Smooth muscle cell (in vitro differentiated cells): Measurements from ENCODE around the gene PID1. TPM values are rescaled to one million over a fixed set of nuclear protein-coding genes. Genes with fewer than 3 reads are reported as not detected.

ENCODE experiments used
- DNase-seq: peaks from one replicate; lab custom pipeline; 2025; ENCODE audit not compliant: unreplicated experiment; lab: John Stamatoyannopoulos, UW
- H2AFZ ChIP-seq: fragments of 200-600 bp; sonication (generic); 2 replicates; pipeline ENCODE4 v1.6.0; 2016; ENCODE audit warnings: antibody characterized with exemption, low read depth, mild to moderate bottlenecking
- H3F3A ChIP-seq: fragments of 200-600 bp; sonication (generic); 2 replicates; pipeline ENCODE4 v1.6.0; 2017; ENCODE audit warnings: antibody characterized with exemption, low read depth
- H3K27ac ChIP-seq: fragments of 200-600 bp; sonication (generic); 2 replicates; pipeline ENCODE4 v1.5.1; 2016; ENCODE audit warnings: low read depth, mild to moderate bottlenecking
- H3K27me3 ChIP-seq: fragments of 200-600 bp; sonication (generic); 2 replicates; pipeline ENCODE4 v1.6.1; 2016; ENCODE audit warnings: low read depth, mild to moderate bottlenecking
- H3K36me3 ChIP-seq: fragments of 200-600 bp; sonication (generic); 2 replicates; pipeline ENCODE4 v1.5.1; 2016; ENCODE audit warnings: low read depth
- H3K4me1 ChIP-seq: fragments of 200-600 bp; sonication (generic); 2 replicates; pipeline ENCODE4 v1.5.1; 2016; ENCODE audit warnings: low read depth
- H3K4me2 ChIP-seq: fragments of 200-600 bp; sonication (generic); 2 replicates; pipeline ENCODE4 v1.6.0; 2016; ENCODE audit warnings: mild to moderate bottlenecking
- H3K4me3 ChIP-seq: fragments of 200-600 bp; sonication (generic); 2 replicates; pipeline ENCODE4 v1.5.1; 2016; ENCODE audit warnings: mild to moderate bottlenecking
- H3K79me2 ChIP-seq: fragments of 200-600 bp; sonication (generic); 2 replicates; pipeline ENCODE4 v1.6.0; 2016; ENCODE audit warnings: low read depth, mild to moderate bottlenecking
- H3K9ac ChIP-seq: fragments of 200-600 bp; sonication (generic); 2 replicates; pipeline ENCODE4 v1.6.0; 2016; ENCODE audit warnings: low read depth
- H3K9me3 ChIP-seq: fragments of 200-600 bp; sonication (generic); replicated peaks from 2 replicates; pipeline ENCODE4 v1.5.1; 2016; ENCODE audit warnings: low read depth
- H4K20me1 ChIP-seq: fragments of 200-600 bp; sonication (generic); 2 replicates; pipeline ENCODE4 v1.6.0; 2016; ENCODE audit warnings: low read depth
- WGBS: methylation state at CpG from one replicate; pipeline ENCODE4 v1.1.7; 2016; ENCODE audit warnings: low lambda C conversion rate; 5-methylcytosine and 5-hydroxymethylcytosine counted together
- polyA plus RNA-seq: library from polyadenylated mRNA; unstranded; fragments of >200 nt; fragmentation: Nextera tagmentation; extraction: Ambion mirVana; gene quantifications from 2 replicates; pipeline ENCODE4 v1.2.1, GENCODE V29; 2016
- total RNA-seq: library from RNA; depleted of rRNA; stranded (reverse); fragments of >200 nt; gene quantifications from 2 replicates; pipeline ENCODE4 v1.2.3, GENCODE V29; 2014
- TF ChIP-seq, protein P1 (sequence below): fragments of 200-600 bp; sonication (generic); IDR thresholded peaks from 2 replicates; pipeline ENCODE4 v1.5.1; 2017; ENCODE audit warnings: borderline replicate concordance, mild to moderate bottlenecking, antibody characterized with exemption; ENCODE audit not compliant: insufficient read depth, poor library complexity, severe bottlenecking

PID1 gene
- total and polyA plus RNA-seq, 2 experiments from 2014 or later: 18.1 to 45.3 TPM

- Histone ChIP-seq H3K4me1 (no peaks in the 10 kb centered on the region), H3K79me2 (peaks cover 48% of the 10 kb centered on the region), H2AFZ (no peak overlapping the region), H3K4me3 (no peak overlapping the region), H3K4me2 (no peak overlapping the region), H3K9ac (no peak overlapping the region), H3K27me3 (no peaks in the 10 kb centered on the region), H4K20me1 (peaks cover 44% of the 10 kb centered on the region), H3F3A (no peaks in the 10 kb centered on the region), H3K36me3 (peaks cover 9% of the 10 kb centered on the region), H3K9me3 (no peaks in the 10 kb centered on the region), H3K27ac (no peak overlapping the region)
- TF ChIP-seq, protein P1, sequence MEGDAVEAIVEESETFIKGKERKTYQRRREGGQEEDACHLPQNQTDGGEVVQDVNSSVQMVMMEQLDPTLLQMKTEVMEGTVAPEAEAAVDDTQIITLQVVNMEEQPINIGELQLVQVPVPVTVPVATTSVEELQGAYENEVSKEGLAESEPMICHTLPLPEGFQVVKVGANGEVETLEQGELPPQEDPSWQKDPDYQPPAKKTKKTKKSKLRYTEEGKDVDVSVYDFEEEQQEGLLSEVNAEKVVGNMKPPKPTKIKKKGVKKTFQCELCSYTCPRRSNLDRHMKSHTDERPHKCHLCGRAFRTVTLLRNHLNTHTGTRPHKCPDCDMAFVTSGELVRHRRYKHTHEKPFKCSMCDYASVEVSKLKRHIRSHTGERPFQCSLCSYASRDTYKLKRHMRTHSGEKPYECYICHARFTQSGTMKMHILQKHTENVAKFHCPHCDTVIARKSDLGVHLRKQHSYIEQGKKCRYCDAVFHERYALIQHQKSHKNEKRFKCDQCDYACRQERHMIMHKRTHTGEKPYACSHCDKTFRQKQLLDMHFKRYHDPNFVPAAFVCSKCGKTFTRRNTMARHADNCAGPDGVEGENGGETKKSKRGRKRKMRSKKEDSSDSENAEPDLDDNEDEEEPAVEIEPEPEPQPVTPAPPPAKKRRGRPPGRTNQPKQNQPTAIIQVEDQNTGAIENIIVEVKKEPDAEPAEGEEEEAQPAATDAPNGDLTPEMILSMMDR: no peak
- WGBS: 100% methylated on average over 1 of the region's 1 CpG
- no peak for DNase-seq
These were observed 48.0 kb downstream of the PID1 start for GRCh38 chr2:229223107-229223506.

DNA sequence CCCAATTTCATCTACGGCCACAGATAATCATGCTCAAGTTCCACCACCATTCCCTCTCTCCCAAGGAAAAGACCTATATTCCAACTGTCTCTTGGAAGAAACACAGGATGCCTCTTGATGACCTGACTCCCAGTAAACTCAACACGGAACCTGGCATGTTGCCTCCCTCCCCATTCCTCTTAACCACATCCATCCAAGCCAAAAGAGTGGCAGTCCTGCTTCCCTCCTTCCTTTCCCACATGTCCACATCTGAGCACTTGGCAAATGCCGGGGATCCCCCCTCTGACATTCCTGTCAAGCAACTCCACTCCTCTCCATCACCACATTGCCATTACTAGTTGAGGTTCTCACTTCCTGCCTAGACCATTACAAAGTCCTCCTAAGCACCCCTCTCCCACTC is 49.4 kb downstream of the PID1 start:
- no peaks in the 10 kb centered on the region for H3K4me1 ChIP-seq
- H3K27me3 ChIP-seq: no peaks in the 10 kb centered on the region
- H3K9me3 ChIP-seq: no peaks in the 10 kb centered on the region
- TF ChIP-seq, protein P1: no peak
- H2AFZ ChIP-seq: no peak overlapping the region
- H3K27ac ChIP-seq: no peak overlapping the region
- no peak overlapping the region for H3K4me3 ChIP-seq
- peaks cover 5% of the 10 kb centered on the region for H3K36me3 ChIP-seq
- peaks cover 43% of the 10 kb centered on the region for H3K79me2 ChIP-seq
- 97% methylated on average over 3 of the region's 3 CpGs for WGBS
- H3K9ac ChIP-seq: no peak overlapping the region
- no peak for DNase-seq
- no peaks in the 10 kb centered on the region for H3F3A ChIP-seq
- H3K4me2 ChIP-seq: no peak overlapping the region
- H4K20me1 ChIP-seq: peaks cover 47% of the 10 kb centered on the region

DNA sequence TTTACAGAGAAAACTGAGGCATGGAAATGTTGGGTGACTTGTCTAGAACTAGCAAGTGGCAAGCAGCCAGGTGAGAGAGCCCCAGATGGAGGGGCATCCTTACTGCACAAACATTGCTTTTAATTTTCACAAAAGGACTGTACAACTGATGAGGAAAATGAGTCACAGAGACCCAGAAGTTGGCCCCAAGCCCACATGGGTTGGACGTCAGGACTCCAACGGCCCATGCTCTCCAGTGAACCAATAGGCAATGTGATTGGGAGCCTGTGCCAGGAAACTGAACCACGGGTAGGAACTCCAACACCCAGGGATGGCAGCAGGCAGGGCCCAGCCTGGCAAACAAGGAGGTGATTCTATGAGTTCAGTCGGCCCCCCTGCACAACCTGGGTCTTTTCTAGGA is 50.8 kb downstream of the PID1 start:
- Histone ChIP-seq H3K79me2 (peaks cover 41% of the 10 kb centered on the region), H3K9ac (no peak overlapping the region), H3K9me3 (no peaks in the 10 kb centered on the region), H3K4me1 (no peaks in the 10 kb centered on the region), H3K4me2 (no peak overlapping the region), H3K27me3 (no peaks in the 10 kb centered on the region), H4K20me1 (peaks cover 48% of the 10 kb centered on the region), H3K36me3 (no peaks in the 10 kb centered on the region), H3K27ac (no peak overlapping the region), H3K4me3 (no peak overlapping the region), H2AFZ (no peak overlapping the region), H3F3A (no peaks in the 10 kb centered on the region)
- no peak for DNase-seq
- TF ChIP-seq, protein P1: no peak
- WGBS: 86% methylated on average over 4 of the region's 4 CpGs

GRCh38 chr2:229218329-229218921 is 52.7 kb downstream of the PID1 start:
- H3K9ac ChIP-seq: no peak overlapping the region
- TF ChIP-seq, protein P1: no peak
- no peaks in the 10 kb centered on the region for H3K27me3 ChIP-seq
- H3K79me2 ChIP-seq: peaks cover 48% of the 10 kb centered on the region
- H4K20me1 ChIP-seq: peaks cover 62% of the 10 kb centered on the region
- no peaks in the 10 kb centered on the region for H3K36me3 ChIP-seq
- H3K4me1 ChIP-seq: no peaks in the 10 kb centered on the region
- H3K9me3 ChIP-seq: no peaks in the 10 kb centered on the region
- H3F3A ChIP-seq: no peaks in the 10 kb centered on the region
- DNase-seq: no peak
- 96% methylated on average over 3 of the region's 3 CpGs for WGBS
- no peak overlapping the region for H2AFZ ChIP-seq
- no peak overlapping the region for H3K4me3 ChIP-seq
- no peak overlapping the region for H3K27ac ChIP-seq
- H3K4me2 ChIP-seq: no peak overlapping the region
